HK-2 (cell line): ENCODE results near the gene MCC.
A peak's percentile ranks its signal among the peaks of the same experiment; 100 is the strongest.

Experiments
- DNase-seq: peaks from one replicate; pipeline ENCODE4 v3.0.0-alpha.2; 2018; ENCODE audit not compliant: unreplicated experiment

MCC gene

GRCh38 chr5:113223315-113223714 is 264.9 kb downstream of the MCC start:
- DNase-seq, result no peak

DNA sequence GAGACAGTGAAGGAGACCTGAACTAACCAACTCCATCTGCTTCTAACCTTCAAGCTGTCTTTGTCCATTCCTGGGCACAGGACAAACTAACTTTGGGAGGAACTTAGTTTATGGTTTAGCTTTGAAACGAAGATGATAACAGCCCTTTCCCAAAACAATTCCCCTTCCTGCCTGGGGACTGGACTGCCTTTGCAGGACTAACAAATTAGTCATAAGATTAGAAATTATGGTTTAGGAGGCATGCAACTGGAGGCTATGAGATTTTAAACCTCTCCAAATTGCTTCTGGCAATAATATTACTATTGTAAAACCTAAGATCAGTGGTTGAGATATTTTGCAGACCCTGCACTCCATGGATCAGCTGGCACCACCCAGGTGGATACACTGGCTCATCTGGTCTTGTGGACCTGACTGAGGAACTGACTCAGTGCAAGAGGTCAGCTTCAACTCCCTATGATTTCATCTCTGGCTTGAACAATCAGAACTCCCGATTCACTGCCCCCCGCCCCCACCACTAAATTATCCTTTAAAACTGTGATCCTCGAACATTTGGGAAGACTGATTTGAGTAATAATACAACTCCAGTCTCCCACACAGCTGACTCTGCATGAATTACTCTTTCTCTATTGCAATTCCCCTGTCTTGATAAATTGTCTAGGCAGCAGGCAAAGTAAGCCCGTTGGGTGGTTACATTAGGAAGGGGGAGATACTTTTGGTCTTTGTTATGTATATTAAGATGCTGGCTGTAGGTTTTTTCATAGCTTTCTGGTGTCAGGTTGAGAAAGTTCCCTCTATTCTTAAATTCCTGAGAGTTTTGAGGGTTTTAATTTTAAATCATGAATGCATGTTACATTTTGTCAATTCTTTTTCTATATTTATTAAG is 266.7 kb downstream of the MCC start:
- no peak for DNase-seq

- DNase-seq, result no peak
Observed at GRCh38 chr5:113219695-113220094, 268.6 kb downstream of the MCC start.

GRCh38 chr5:113218906-113219517 is 269.2 kb downstream of the MCC start:
- DNase-seq, result no peak

- no peak for DNase-seq
Observed at GRCh38 chr5:113218200-113218599, 270.1 kb downstream of the MCC start.

DNA sequence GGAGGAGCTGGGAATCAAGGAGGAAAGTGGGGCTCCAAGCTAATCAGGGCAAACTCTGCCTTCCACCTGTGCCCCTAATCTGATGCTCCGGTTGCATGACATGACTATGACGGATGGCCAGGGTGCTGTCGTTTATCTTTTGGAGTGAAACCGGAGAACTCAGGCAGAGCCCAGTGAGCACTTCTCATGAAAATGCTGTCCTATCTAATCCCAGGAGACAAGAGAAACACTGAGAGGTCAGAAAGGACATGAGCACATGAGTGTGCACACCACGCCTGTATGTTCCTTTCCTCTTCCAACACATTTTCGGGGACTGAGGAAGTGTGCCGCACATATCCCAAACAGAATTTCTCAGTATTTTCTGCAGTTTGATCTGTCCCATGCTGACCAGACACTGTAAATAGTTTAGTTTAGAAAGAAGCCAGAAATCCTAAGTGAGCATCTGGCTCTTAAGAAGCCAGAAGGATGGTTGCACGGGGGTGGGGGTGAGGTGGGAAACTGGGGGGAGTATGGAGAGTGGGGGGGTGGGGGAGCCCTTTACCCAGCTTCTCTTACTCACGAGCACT is 270.6 kb downstream of the MCC start:
- no peak for DNase-seq

- no peak for DNase-seq
Observed at GRCh38 chr5:113216545-113216944, 271.7 kb downstream of the MCC start.

- DNase-seq, result no peak
Observed at GRCh38 chr5:113215401-113216060, 272.7 kb downstream of the MCC start.

DNA sequence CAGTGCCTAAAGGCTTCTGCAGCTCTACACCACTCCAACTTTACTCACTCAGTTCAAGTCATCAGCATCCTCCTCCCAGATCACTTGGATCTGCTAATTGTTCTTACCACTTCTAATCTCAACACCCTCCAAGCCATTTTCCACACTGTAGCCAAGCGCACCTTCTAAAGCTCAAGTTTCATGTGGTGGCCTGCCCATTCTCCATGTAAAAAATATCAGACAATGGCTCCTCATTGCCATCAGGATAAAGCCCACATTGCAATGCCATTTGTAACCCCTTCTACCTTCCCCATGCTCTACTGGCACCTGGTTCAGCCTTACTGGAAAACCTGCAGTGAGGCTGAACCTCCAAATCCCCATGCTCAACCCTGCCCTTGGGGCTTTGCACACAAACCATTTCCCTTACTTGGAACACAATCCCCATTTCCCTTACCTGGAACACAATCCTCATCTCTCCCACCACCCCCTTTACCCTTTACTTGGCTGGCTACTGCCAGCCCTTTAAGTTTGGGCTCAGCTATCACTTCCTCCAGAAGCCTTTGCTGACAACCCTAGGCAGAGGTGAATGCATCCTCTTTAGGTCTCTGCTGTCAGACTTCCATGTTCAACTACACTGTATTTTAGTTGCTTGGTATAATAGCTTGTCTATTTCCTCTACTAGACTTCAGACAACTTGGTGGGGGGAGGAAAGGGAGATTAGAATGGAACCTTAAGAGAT is 273.5 kb downstream of the MCC start:
- no peak for DNase-seq

GRCh38 chr5:113213551-113214425 is 274.5 kb downstream of the MCC start:
- DNase-seq, result no peak

GRCh38 chr5:113212244-113212920 is 275.9 kb downstream of the MCC start:
- peak; percentile 1 for DNase-seq

GRCh38 chr5:113209498-113209897 is 278.8 kb downstream of the MCC start:
- no peak for DNase-seq

- no peak for DNase-seq
Observed at GRCh38 chr5:113205807-113206206, 282.4 kb downstream of the MCC start.

DNA sequence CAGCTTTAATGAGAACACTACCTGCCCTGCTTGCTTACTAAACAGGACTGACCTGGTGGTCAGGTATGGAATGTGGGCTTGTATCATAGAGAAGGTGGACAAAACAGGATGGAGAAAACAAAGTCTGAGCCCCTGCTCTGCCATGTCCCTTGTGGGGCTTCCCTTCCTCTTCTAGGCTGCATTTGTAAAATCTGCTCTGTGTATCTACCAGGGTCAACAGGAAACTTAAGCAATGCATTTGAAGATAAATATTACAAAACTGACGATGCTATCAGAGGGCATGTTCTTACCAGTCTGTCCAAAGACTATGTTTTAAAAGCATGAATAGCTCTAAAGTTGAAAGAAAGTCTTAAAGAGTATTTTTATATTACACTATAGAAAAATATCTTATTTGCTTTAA is 282.9 kb downstream of the MCC start:
- no peak for DNase-seq

- DNase-seq, result no peak
Observed at GRCh38 chr5:113204525-113205161, 283.6 kb downstream of the MCC start.

GRCh38 chr5:113203916-113204315 is 284.3 kb downstream of the MCC start:
- no peak for DNase-seq

DNA sequence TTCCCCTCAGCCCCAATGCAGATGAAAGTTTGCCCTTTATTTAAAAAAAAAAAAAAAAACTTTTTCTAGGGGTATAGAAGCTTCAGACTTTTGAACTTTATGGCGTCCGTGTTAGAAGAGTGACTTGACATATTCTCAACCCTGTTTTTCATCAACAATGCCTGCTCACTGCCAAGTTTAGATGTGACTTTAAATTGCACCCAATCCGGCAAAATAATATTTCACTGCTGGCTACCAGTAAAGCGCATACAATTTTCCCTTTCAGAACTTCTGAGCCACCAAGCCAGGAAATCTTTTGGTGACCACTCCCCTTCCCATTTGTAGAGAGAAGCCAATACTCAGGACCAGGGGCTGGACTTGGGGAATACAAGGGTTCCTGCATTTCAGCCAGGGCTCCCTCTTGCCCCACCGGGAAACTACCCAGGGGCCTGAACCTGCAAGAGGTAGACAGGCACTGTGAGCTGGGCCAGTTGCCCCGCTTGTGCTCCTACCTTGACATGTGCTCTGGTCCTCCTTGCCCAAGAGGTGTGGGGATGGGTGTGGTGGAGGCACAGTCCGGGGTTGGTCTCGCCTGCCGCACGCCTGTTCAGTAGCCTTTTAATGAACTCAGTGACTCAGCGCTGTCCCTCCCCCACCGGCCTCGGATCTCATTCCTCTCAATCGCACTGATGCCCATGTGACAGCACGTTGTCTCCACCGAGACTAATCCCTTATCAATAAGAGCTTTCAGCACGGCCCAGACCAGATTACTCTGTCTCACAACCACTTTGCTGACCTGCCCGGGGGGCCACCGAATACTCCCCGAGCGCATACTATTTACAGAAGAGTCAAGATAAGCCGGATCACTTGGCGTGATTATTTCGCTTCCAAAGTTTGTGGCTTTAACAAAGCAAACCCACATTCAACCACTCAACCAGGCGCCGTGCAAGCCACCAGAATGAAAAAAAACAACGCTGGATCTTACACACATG is 285.2 kb downstream of the MCC start:
- no peak for DNase-seq

DNA sequence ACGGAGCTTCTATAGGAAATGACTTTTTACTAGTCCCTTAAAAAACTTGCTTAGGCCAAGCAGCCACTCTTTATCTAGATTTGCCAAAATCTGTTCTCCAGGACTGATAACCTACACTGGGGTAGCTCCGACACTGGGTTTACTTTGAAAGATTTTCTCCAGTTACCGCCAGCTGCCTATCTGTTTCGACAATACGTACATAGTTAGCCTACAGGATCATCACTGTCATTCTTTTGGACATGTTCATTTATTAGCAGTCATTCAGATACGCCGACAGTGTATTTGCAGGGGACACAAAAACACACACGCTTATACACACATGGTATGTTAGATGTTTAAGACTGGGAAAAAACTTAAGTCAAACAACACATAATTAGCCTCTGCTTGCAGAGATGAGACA is 286.0 kb downstream of the MCC start:
- no peak for DNase-seq

- no peak for DNase-seq
Observed at GRCh38 chr5:113201715-113202114, 286.5 kb downstream of the MCC start.
